Endodermal cell (in vitro differentiated cells): ENCODE data around the gene UBR1. TPM values are rescaled to one million over a fixed set of nuclear protein-coding genes. Genes with fewer than 3 reads are reported as not detected.

Experiments
- DNase-seq: peaks from one replicate; pipeline ENCODE4 v3.0.0-alpha.2; 2017
- H3K27ac ChIP-seq: 2 replicates; pipeline ENCODE4 v1.5.1; 2013; ENCODE audit warnings: mild to moderate bottlenecking, low read depth, low read length, moderate library complexity
- H3K27me3 ChIP-seq: 2 replicates; pipeline ENCODE4 v1.6.1; 2013; ENCODE audit warnings: mild to moderate bottlenecking, low read length, moderate library complexity; ENCODE audit not compliant: insufficient read depth, control insufficient read depth, poor library complexity, severe bottlenecking
- H3K36me3 ChIP-seq: 2 replicates; pipeline ENCODE4 v1.7.0; 2013; ENCODE audit warnings: mild to moderate bottlenecking, low read length, moderate library complexity; ENCODE audit not compliant: control insufficient read depth, insufficient read depth
- H3K4me1 ChIP-seq: one replicate; pipeline ENCODE4 v1.7.0; 2013; ENCODE audit warnings: low read length; ENCODE audit not compliant: control insufficient read depth, insufficient read depth
- H3K4me3 ChIP-seq: 2 replicates; pipeline ENCODE4 v1.5.1; 2013; ENCODE audit warnings: mild to moderate bottlenecking, low read length, moderate library complexity
- H3K9ac ChIP-seq: 2 replicates; pipeline ENCODE4 v1.6.1; 2013; ENCODE audit warnings: mild to moderate bottlenecking, low read length, moderate library complexity; ENCODE audit not compliant: poor library complexity, severe bottlenecking; ENCODE audit errors: extremely low read depth
- H3K9me3 ChIP-seq: 2 replicates; pipeline ENCODE4 v1.6.1; 2013; ENCODE audit warnings: mild to moderate bottlenecking, low read length, moderate library complexity; ENCODE audit not compliant: control insufficient read depth
- H3K27ac Mint-ChIP-seq: 2 replicates; pipeline ENCODE4 v1.8.0; 2020; ENCODE audit warnings: mixed read lengths
- H3K27me3 Mint-ChIP-seq: 2 replicates; pipeline ENCODE4 v1.8.0; 2021; ENCODE audit warnings: mild to moderate bottlenecking, mixed read lengths; ENCODE audit not compliant: insufficient read depth
- H3K36me3 Mint-ChIP-seq: 2 replicates; pipeline ENCODE4 v1.8.0; 2020; ENCODE audit warnings: low read depth, mixed read lengths
- H3K4me1 Mint-ChIP-seq: 2 replicates; pipeline ENCODE4 v1.8.0; 2020; ENCODE audit warnings: mixed read lengths
- H3K4me3 Mint-ChIP-seq: 2 replicates; pipeline ENCODE4 v1.8.0; 2020; ENCODE audit warnings: mild to moderate bottlenecking, moderate library complexity, mixed read lengths
- H3K9me3 Mint-ChIP-seq: 2 replicates; pipeline ENCODE4 v1.8.0; 2020; ENCODE audit warnings: mild to moderate bottlenecking, mixed read lengths
- CTCF ChIP-seq: fragments of 200-600 bp; sonication (generic); conservative IDR thresholded peaks from 2 replicates; pipeline ENCODE4 v1.5.0; 2021; ENCODE audit warnings: antibody characterized with exemption, mild to moderate bottlenecking
- WGBS, 2 experiments: methylation state at CpG; one replicate each; pipeline versions ENCODE4 v1.1.5 to v1.1.7; 2013; ENCODE audit warnings: missing lambda C conversion rate in 2 of 2, mixed read lengths in 1 of 2; ENCODE audit not compliant: insufficient coverage in 1 of 2, insufficient read length in 1 of 2; 5-methylcytosine and 5-hydroxymethylcytosine counted together
- total RNA-seq, 2 donors: library from RNA; stranded (reverse); fragmentation: NEBNext Ultra II Directional in 1 of 2; extraction: Animal tissue kit (Norgen Biotek cat#: 25700) in 1 of 2; gene quantifications; 2 replicates in 1 of 2; 3 replicates in 1 of 2; pipeline ENCODE4 v1.2.1, GENCODE V29; 2021

The UBR1 gene
- total RNA-seq, 2 donors from 2014 or later = 30.3 to 30.9 TPM

GRCh38 chr15:43096411-43096810, 9.4 kb downstream of the UBR1 start:
- Histone ChIP-seq H3K27me3 (no peaks in the 10 kb centered on the region), H3K9me3 (no peaks in the 10 kb centered on the region), H3K27ac (no peak overlapping the region), H3K9ac (no peak overlapping the region), H3K4me3 (no peak overlapping the region), H3K36me3 (peaks cover 39% of the 10 kb centered on the region), H3K4me1 (no peaks in the 10 kb centered on the region)
- DNase-seq = no peak
- Mint-ChIP-seq H3K4me1 (no peaks in the 10 kb centered on the region), H3K4me3 (no peak overlapping the region), H3K27ac (no peak overlapping the region), H3K9me3 (no peaks in the 10 kb centered on the region), H3K27me3 (no peaks in the 10 kb centered on the region), H3K36me3 (peaks cover 39% of the 10 kb centered on the region)
- WGBS, 2 experiments = 96% methylated on average over 4 to 5 of the region's 6 CpGs
- TF ChIP-seq CTCF = no peak

GRCh38 chr15:43095708-43096347, 10.0 kb downstream of the UBR1 start:
- H3K27ac Mint-ChIP-seq = no peak overlapping the region
- Histone ChIP-seq H3K36me3 (peaks cover 38% of the 10 kb centered on the region), H3K9me3 (no peaks in the 10 kb centered on the region), H3K4me3 (no peak overlapping the region), H3K27ac (no peak overlapping the region), H3K27me3 (no peaks in the 10 kb centered on the region), H3K4me1 (no peaks in the 10 kb centered on the region), H3K9ac (no peak overlapping the region)
- no peaks in the 10 kb centered on the region for H3K27me3 Mint-ChIP-seq
- H3K36me3 Mint-ChIP-seq = peaks cover 33% of the 10 kb centered on the region
- H3K4me3 Mint-ChIP-seq = no peak overlapping the region
- TF ChIP-seq CTCF = no peak
- H3K9me3 Mint-ChIP-seq = no peaks in the 10 kb centered on the region
- no peaks in the 10 kb centered on the region for H3K4me1 Mint-ChIP-seq
- 92 to 100% methylated on average over 7 to 8 of the region's 8 CpGs for WGBS, 2 experiments
- no peak for DNase-seq

- H3K9ac ChIP-seq = no peak overlapping the region
- Mint-ChIP-seq H3K9me3 (no peaks in the 10 kb centered on the region), H3K36me3 (peaks cover 30% of the 10 kb centered on the region), H3K27me3 (no peaks in the 10 kb centered on the region), H3K27ac (no peak overlapping the region), H3K4me3 (no peak overlapping the region), H3K4me1 (no peaks in the 10 kb centered on the region)
- H3K27ac ChIP-seq = no peak overlapping the region
- H3K9me3 ChIP-seq = no peaks in the 10 kb centered on the region
- H3K36me3 ChIP-seq = peaks cover 32% of the 10 kb centered on the region
- no peak for DNase-seq
- H3K4me3 ChIP-seq = no peak overlapping the region
- no peak for TF ChIP-seq CTCF
- H3K27me3 ChIP-seq = no peaks in the 10 kb centered on the region
- WGBS, 2 experiments = 63% methylated on average over 1 of the region's 1 CpG; no CpG with 5 or more reads in 1 of the 2 experiments
- H3K4me1 ChIP-seq = no peaks in the 10 kb centered on the region
Measured at GRCh38 chr15:43095243-43095642, 10.6 kb downstream of the UBR1 start.
